ENCODE results near the gene SPEN. TPM values are rescaled to one million over a fixed set of nuclear protein-coding genes. Genes with fewer than 3 reads are reported as not detected.
A peak's percentile ranks its signal among the peaks of the same experiment; 100 is the strongest.

SPEN gene
- total and polyA plus RNA-seq, 9 of the 15 experiments (the other 6 are each of a cell fraction or from before 2014, with no cell fraction given), result 5.7 to 87.5 (median 27.2) TPM

- Histone ChIP-seq H3K4me1 (replicated peaks in 1 of 2; ENCODE audit: control insufficient read depth in 2 of 2, insufficient read depth in 2 of 2, low read length in 2 of 2) (peaks cover 12 to 17% of the 10 kb centered on the region in 2 experiments), H3K9me3 (replicated peaks; ENCODE audit: control insufficient read depth, insufficient read depth, low read depth, low read length) (no peaks in the 10 kb centered on the region), H3K79me2 (ENCODE audit: control insufficient read depth, insufficient read depth, low read length) (peaks cover 97% of the 10 kb centered on the region), H2AFZ (ENCODE audit: low read depth, low read length) (no peak overlapping the region), H3K4me2 (ENCODE audit: insufficient read depth, low read length) (no peak overlapping the region), H3K36me3 (ENCODE audit: control insufficient read depth, insufficient read depth, low read length) (peaks cover 12% of the 10 kb centered on the region), H3K27ac (ENCODE audit: extremely low read depth, low read depth, low read length) (no peak overlapping the region), H3K9me1 (ENCODE audit: control insufficient read depth, insufficient read depth, low read length) (no peaks in the 10 kb centered on the region), H3K9ac (ENCODE audit: insufficient read depth in 1 of 2, low read depth in 2 of 2, low read length in 2 of 2) (no peak overlapping the region), H4K20me1 (replicated peaks; ENCODE audit: control insufficient read depth, insufficient read depth, low read length) (peaks cover 4% of the 10 kb centered on the region; the same call in 1 of the 2 replicates), H3K4me3 (no peak overlapping the region), H3K27me3 (ENCODE audit: control insufficient read depth in 2 of 2, insufficient read depth in 2 of 2, low read length in 2 of 2) (no peaks in the 10 kb centered on the region)
- in situ Hi-C loops (cut with MboI), result loop anchor here (25.0 kb wide), 1 partner anchor 1003 kb away; no protein-coding TSS in a partner anchor
- CTCF ChIA-PET (ENCODE audit: low intra/inter-chr PET ratio), result interaction anchor here (0.6 to 0.7 kb wide), 2 partner anchors 23 to 178 kb away, joined by 3 read pairs; no protein-coding TSS in a partner anchor
- BruUV-seq (replicated peaks), result no TSS peak
- intact Hi-C loops (cut with micrococcal nuclease), result no loop called here
- POLR2A ChIA-PET, result interaction anchor here (0.6 to 2.6 kb wide), 5 partner anchors 11 to 33 kb away, joined by 3 to 27 read pairs (median 5); partner anchors contain the start of gene SPEN
- peak; percentile 89 for TF ChIP-seq ZNF121 (CRISPR knock-in tag; conservative IDR thresholded peaks at IDR 0.05)
- TF ChIP-seq FOXA3 (CRISPR knock-in tag; conservative IDR thresholded peaks at IDR 0.05 in 1 of 2, IDR thresholded peaks at IDR 0.05 in 1 of 2), result no peak
- TF ChIP-seq ZNF384 (IDR thresholded peaks at IDR 0.05; ENCODE audit: low read depth, low read length), result 0 out of 2 replicates have a peak, but pooled peaks have one; percentile 30
- no peak for TF ChIP-seq ZNF764 (CRISPR knock-in tag; IDR thresholded peaks at IDR 0.05; ENCODE audit: low read depth)
- peak; percentile 52 for TF ChIP-seq RBM25 (IDR thresholded peaks at IDR 0.05; ENCODE audit: low read depth, low read length, severe bottlenecking)
- TF ChIP-seq BCOR (IDR thresholded peaks at IDR 0.05), result peak; percentile 45; the same call in 1 of the 2 replicates
- no peak for TF ChIP-seq MXD1 (CRISPR knock-in tag; IDR thresholded peaks at IDR 0.05; ENCODE audit: borderline replicate concordance, poor library complexity, severe bottlenecking)
- no peak for DNase-seq (ENCODE audit: extremely low read depth in 1 of 4, low spot score in 3 of 4)
- WGBS (ENCODE audit: insufficient coverage, low coverage, missing lambda C conversion rate), result 81% methylated on average over 8 of the region's 8 CpGs
- no peak for ATAC-seq
- FAIRE-seq, result no peak
Observed at GRCh38 chr1:15858672-15859372, 11.3 kb downstream of the SPEN start.

All from K562 (cell line).